Stimulated activated CD4-positive, alpha-beta T cell treated with anti-CD3 and anti-CD28 coated beads, Interleukin-2, amount 100 ng/mL, for 24 hours (primary cell): ENCODE results near the gene KIR2DL3.
"Not testable (repeated sequence)": the region's sequence is repeated elsewhere in the genome, so short reads cannot be mapped to it uniquely, and the experiment has no call there.

Experiments
- DNase-seq, 2 donors: peaks; one replicate each; pipeline ENCODE4 v3.0.0-alpha.2; 2020

KIR2DL3 gene

GRCh38 chr19:54738306-54738705, at the start of gene KIR2DL3:
Gene KIR2DL3 (plus strand): TSS chr19:54738513. CDS start chr19:54738546, 33 bp downstream.
- DNase-seq, result not testable (repeated sequence)

DNA sequence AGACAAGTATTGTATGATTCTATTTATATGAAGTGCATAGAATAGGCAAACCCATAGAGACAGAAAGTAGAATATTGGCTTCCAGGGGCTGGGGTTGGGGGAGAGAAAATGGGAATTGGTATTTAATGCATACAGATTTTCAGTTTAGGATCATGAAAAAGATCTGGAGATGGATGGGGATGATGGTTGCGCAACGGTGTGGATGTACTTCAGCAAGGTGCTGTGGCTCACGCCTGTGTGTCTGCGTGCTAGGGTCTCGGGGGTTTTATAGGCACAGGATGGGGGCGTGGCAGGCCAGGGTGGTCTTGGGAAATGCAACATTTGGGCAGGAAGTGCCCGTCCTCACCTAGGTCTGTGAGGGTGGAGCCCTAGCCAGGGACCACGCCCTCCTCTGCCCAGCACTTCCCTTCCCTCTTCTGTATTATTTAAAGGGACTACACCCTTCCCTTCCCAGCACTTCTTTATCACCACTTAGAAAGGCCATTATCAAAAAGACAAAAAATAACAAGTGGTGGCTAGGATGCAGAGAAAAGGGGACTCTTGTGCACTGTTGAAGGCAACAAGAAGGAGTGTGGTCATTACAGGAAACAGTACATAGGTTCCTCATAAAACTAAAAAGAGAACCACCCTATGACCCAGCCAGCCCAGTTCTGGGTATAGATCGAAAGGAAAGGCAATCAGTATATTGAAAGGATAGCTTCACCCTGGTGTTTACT, 46.6 kb upstream of the KIR2DL3 start:
- no peak for DNase-seq

DNA sequence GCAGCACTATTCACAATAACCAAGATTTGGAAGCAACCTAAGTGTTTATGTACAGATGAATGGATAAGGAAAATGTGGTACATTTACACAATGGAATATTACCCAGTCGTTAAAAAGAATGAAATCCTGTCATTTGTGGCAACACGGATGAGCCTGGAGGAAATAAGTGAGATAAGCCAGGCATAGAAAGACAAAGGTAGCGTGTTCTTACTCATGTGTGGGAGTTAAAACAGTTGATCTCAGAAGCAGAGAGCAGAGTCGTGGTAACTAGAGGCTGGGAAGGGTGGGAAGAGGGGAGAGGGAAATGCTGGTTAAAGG, 46.1 kb upstream of the KIR2DL3 start:
- DNase-seq, result no peak

DNA sequence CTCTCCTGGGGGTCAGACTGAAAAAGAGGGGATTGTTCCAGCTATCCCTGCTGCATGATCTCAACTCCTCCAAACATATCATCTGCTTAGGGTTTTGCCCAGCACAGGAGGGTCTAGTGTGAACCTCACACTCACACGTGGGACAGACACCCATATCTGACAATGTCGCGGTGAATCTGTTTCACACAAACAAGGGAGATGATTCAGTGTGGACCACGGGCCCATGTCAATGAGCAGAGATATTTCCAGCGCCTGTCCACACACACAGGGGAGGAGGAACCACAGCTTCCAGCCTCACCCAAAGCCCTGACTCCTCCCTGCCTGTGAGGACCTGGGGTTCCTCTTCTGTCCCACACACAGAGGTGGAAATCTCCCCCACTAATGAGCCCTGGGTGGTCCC, 43.7 kb upstream of the KIR2DL3 start:
- no peak for DNase-seq

GRCh38 chr19:54696117-54696548, 42.2 kb upstream of the KIR2DL3 start:
- DNase-seq, result no peak

DNA sequence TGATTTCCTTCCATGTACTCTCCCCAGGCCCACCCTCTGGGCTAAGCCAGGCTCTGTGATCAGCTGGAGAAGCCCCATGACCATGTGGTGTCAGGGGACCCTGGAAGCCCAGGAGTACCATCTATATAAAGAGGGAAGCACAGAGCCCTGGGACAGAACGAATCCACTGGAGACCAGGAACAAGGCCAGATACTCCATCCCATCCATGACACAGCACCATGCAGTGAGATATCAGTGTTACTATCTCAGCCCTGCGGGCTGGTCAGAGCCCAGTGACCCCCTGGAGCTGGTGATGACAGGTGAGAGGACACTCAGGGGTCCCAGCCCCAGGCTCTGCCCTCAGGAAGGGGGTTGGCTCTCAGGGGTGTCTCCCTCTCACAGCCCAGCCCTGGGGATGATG, 41.5 kb upstream of the KIR2DL3 start:
- DNase-seq, result no peak

DNA sequence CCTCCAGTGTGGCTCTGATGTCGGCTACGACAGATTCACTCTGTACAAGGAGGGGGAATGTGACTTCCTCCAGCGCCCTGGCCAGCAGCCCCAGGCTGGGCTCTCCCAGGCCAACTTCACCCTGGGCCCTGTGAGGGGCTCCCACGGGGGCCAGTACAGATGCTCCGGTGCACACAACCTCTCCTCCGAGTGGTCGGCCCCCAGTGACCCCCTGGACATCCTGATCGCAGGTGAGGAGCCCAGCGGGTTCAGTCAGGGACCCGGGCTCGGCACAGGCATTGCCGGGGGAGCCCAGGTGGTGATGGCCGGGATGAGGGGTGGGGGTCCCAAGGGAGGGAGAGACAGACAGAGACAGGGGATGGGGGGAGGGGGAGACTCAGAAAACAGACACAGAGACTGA, 40.6 kb upstream of the KIR2DL3 start:
- not testable (repeated sequence) for DNase-seq

GRCh38 chr19:54704928-54705327, 33.4 kb upstream of the KIR2DL3 start:
- no peak for DNase-seq

GRCh38 chr19:54707962-54708361, 30.4 kb upstream of the KIR2DL3 start:
- no peak for DNase-seq

DNA sequence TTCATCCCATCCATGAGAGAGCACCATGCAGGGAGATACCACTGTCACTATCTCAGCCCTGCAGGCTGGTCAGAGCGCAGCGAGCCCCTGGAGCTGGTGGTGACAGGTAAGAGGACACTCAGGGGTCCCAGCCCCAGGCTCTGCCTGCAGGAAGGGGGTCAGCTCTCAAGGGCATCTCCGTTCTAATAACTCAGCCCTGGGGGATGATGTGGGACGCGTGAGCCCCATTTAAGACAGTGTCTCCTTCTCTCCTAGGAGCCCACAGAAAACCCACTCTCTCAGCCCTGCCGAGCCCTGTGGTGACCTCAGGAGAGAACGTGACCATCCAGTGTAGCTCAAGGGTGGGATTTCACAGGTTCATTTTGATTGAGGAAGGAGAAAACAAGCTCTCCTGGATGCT, 29.5 kb upstream of the KIR2DL3 start:
- no peak for DNase-seq

DNA sequence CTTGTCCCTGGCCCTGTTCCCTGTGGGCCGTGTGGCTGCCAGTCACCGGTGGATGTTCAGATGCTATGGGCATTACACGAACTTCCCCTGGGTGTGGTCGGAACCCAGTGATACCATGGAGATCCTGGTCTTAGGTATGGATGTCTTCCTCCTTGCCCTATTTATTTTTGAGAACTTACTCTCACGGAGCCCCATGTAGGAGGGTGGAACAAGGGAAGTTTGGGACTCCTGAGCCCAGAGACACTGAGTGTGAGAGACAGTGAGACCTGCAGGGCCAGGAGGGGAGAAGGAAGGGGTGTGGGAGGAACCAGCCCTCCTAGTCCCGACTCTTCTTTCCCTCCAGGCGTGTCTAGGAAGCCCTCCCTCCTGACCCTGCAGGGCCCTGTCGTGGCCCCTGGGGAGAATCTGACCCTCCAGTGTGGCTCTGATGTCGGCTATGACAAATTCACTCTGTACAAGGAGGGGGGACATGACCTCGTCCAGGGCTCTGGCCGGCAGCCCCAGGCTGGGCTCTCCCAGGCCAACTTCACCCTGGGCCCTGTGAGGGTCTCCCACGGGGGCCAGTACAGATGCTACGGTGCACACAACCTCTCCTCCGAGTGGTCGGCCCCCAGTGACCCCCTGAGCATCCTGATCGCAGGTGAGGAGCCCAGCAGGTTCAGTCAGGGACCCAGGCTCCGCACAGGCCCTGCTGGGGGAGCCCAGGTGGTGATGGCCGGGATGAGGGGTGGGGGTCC, 28.9 kb upstream of the KIR2DL3 start:
- DNase-seq, result no peak

DNA sequence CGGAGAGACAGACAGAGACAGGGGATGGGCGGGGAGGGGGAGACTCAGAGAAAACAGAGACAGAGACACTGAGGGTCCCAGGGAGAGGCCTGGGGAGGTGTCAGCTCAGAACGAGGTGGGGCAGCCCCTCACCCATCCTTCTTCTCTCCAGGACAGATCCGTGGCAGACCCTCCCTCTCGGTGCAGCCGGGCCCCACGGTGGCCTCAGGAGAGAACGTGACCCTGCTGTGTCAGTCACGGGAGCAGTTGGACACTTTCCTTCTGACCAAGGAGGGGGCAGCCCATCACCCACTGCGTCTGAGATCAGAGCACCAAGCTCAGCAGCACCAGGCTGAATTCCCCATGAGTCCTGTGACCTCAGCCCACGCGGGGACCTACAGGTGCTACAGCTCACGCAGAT, 28.4 kb upstream of the KIR2DL3 start:
- DNase-seq, result not testable (repeated sequence)

- DNase-seq, result no peak
Measured at GRCh38 chr19:54724142-54724541, 14.2 kb upstream of the KIR2DL3 start, which contains the start of gene KIR3DL3. Gene KIR3DL3 (plus strand): TSS chr19:54724442. CDS start chr19:54724497, 55 bp downstream.

DNA sequence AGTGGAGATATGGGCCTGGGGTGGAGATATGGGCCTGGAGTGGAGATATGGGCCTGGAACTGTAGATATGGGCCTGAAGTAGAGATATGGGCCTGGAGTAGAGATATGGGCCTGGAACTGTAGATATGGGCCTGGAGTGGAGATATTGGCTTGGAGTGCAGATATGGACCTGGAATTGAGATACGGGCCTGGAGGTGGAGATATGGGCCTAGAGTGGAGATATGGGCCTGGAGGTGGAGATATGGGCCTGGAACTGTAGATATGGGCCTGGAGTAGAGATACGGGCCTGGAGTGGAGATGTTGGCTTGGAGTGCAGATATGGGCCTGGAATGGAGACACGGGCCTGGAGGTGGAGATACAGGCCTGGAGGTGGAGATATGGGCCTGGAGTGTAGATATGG, 13.7 kb upstream of the KIR2DL3 start:
- DNase-seq, result no peak

- no peak for DNase-seq
Measured at GRCh38 chr19:54725321-54725720, 13.0 kb upstream of the KIR2DL3 start.

GRCh38 chr19:54727562-54727961, 10.8 kb upstream of the KIR2DL3 start:
- DNase-seq, result no peak

GRCh38 chr19:54728167-54728566, 10.1 kb upstream of the KIR2DL3 start:
- DNase-seq, result no peak

DNA sequence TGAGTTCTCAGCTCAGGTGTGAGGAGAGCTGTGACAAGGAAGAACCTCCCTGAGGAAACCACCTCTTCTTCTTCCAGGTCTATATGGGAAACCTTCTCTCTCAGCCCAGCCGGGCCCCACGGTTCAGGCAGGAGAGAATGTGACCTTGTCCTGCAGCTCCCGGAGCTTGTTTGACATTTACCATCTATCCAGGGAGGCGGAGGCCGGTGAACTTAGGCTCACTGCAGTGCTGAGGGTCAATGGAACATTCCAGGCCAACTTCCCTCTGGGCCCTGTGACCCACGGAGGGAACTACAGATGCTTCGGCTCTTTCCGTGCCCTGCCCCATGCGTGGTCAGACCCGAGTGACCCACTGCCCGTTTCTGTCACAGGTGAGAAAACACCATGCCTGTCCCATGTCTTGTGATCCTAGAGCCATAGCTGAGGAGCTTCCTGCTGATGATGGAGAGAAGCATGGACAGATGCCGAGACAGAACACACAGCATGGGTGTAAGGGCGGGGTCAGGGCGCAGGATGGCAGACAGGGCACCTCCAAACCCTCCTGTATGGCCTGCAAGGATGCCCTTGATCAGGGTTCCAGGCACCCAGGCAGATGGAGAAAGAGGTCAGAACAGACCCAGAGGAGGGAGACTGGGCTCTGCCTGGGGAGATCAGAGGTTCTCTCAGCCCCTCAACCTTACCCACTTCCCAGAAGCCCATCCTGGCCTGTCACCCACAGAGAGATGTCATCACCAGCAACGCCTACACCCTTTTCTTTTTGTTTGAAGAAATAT, 8.7 kb upstream of the KIR2DL3 start:
- DNase-seq, result no peak

DNA sequence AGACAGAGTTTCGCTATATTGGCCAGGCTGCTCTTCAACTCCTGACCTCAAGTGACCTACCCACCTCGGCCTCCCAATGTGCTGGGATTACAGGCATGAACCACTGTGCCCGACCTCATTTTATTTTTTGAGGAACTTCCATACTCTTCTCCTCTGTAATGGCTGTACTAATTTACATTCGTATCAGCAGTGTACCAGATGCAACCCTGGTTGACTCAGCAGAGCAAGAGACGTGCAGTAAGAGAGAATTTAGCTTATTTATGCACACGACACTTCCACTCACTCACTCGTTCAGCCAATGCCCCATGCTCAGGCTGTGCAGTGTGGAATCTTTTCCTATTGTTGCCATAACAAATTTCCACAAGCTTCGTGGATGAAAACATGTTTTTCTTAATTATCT, 7.1 kb upstream of the KIR2DL3 start:
- DNase-seq, result no peak

- no peak for DNase-seq
Measured at GRCh38 chr19:54738715-54739114, 402 bp downstream of the KIR2DL3 start.

GRCh38 chr19:54739587-54740497, 1.5 kb downstream of the KIR2DL3 start:
- no peak for DNase-seq

GRCh38 chr19:54741950-54742349, 3.6 kb downstream of the KIR2DL3 start:
- not testable (repeated sequence) for DNase-seq

GRCh38 chr19:54744080-54744479, 5.8 kb downstream of the KIR2DL3 start:
- DNase-seq, result not testable (repeated sequence)
